ENCODE measurements around the gene SERPINB6.
"Not testable (repeated sequence)": the region's sequence is repeated elsewhere in the genome, so short reads cannot be mapped to it uniquely, and the experiment has no call there.

The SERPINB6 gene

GRCh38 chr6:2976060-2976459 lies 4.7 kb upstream of the SERPINB6 start:
- DNase-seq = no peak

DNA sequence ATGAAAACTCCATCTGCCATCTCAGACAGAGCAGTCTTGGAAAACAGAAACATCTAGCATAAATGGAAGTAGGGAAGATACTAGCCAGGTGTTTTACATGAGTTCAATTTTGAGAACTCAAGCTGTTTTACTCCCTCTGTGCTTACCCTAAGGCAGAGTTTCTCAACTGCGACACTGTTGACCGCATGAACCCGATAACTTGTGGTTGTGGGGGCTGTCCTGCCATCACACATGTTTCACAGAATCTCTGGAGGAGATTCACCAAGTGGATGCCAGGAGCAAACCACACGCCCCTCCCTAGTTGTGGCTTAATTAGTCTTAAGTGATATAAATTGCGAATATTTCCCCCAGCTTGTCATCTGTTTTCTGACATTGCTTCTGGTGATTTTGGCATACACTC lies 2.3 kb upstream of the SERPINB6 start:
- no peak for DNase-seq

- DNase-seq = not testable (repeated sequence)
Observed at GRCh38 chr6:2973180-2973579, 1.8 kb upstream of the SERPINB6 start.

DNA sequence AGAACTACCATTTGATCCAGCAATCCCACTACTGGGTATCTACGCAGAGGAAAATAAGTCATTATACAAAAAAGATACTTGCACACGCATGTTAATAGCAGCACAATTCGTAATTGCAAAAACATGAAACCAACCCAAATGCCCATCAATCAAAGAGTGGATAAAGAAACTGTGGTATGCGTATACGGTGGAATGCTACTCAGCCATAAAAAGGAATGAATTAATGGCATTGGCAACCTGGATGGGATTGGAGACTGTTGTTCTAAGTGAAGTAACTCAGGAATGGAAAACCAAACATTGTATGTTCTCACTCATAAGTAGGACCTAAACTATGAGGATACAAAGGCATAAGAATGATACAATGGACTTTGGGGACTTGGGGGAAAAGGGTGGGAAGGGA lies 1.3 kb upstream of the SERPINB6 start:
- DNase-seq = not testable (repeated sequence)

DNA sequence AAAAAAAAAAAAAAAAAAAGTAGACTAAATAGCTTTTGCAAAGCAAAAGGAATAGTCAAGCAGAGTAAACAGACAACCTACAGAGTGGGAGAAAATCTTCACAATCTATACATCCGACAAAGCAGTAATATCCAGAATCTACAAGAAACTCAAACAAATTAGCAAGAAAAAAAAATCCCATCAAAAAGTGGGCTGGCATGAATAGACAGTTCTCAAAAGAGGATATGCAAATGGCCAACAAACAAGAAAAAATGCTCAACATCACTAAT lies 786 bp upstream of the SERPINB6 start:
- not testable (repeated sequence) for DNase-seq

DNA sequence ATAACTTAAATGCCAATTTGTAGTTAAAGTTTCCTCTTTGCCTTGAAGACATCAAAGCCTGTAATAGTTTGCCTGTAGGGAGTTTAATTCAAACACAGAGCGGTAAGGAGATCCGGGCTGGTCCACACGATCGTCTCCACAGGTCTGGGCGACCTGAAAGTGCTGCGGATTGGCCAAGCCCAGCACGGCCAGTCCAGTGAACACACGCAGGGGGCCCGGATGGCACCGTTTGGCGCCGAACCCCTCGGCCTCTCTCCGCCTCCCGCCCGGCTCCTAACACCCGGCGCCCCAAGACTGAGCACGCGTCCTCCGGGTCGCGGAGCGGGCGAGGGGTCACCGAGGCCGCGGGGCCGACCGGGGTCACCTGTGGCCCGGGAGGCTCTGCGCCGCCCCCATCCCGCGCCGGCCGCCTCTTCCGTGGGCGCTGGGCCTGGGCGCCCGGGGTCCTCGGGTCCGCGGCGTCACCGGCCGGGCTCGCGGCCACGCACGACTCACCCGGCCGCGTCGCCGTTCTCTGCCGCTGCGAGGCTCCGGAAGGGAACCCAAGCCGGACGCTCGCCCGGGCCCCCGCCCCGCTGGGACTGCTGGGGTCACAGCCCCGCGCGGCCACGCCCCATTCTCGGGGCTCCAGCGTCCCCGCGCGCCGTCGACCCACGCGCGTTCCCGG lies 481 bp downstream of the SERPINB6 start:
- peak; percentile 63 for DNase-seq

DNA sequence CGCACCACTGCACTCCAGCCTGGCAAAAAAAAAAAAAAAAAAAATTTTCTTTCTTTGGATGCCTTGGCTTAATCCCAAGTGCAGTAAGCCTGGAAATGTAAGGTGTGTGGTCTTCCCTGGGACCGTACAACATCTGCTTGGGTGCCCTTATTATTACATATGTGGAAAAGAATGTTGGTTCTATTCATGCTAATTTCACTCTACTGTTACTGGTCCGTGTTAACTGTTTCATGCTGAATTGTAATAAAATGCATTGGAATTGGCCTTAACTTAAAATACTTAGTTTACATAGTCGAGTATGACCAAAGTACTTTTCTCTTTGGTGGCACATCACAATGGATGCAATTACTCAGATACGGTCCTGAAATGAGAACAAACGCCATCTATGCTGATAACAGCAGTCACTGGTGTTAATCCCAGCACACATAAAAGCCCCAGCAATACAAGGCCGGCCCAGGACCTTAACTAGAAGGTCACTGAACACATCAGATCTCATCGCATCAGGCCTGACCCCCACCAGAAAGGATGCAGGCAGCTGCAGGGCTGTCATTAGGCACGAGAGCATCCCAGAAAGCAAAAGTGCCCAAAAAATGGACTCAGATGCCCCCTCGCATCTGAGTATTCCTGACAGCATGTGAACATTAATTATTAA lies 1.2 kb downstream of the SERPINB6 start:
- peak; percentile 7 for DNase-seq

DNA sequence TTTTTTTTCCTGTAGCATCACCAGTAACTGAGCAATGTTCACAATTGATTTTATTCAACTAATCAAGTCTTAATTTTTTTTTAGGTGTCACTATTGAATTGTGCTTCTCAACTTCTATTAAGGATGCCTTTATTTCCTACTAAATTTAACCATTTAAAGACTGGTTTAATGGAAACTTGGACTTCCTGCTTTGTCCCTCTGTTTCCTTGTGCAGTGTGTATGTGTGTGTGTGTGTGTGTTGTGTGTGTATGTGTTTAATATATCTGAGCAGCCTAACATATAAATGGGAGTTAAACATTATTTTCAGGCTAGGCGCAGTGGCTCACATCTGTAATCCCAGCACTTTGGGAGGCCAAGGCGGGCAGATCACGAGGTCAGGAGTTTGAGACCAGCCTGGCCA lies 1.8 kb downstream of the SERPINB6 start:
- no peak for DNase-seq

- DNase-seq = no peak
Observed at GRCh38 chr6:2968600-2969135, 2.7 kb downstream of the SERPINB6 start.

DNA sequence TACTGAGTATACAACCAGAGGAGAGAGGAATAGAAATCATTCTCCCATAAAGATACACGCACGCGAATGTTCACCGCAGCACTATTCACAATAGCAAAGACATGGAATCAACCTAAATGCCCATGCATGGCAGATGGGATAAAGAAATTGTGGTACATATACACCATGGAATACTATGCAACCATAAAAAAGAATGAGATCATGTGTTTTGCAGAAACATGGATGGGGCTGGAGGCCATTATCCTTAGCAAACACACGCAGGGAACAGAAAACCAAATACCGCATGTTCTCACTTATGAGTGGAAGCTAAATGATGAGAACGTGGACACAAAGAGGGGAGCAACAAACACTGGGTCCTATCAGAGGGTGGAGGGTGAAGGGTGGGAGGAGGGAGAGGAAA lies 3.4 kb downstream of the SERPINB6 start:
- no peak for DNase-seq

DNA sequence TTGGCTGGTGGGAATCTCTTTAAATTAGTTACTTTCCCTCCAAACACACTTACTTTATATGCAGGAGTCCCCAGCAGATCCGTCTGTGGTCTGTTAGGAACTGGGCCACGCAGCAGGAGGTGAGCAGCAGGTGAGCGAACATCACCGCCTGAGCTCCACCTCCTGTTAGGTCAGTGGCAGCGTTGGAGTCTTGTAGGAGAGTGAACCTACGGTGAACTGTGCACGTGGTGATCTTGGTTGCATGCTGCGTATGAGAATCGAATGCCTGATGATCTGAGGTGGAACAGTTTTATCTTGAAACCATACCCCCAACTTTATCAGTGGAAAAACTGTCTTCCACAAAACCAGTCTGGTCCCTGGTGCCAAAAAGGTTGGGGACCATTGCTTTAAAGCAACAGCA lies 5.0 kb downstream of the SERPINB6 start:
- no peak for DNase-seq

GRCh38 chr6:2964793-2965505 lies 6.4 kb downstream of the SERPINB6 start:
- no peak for DNase-seq

DNA sequence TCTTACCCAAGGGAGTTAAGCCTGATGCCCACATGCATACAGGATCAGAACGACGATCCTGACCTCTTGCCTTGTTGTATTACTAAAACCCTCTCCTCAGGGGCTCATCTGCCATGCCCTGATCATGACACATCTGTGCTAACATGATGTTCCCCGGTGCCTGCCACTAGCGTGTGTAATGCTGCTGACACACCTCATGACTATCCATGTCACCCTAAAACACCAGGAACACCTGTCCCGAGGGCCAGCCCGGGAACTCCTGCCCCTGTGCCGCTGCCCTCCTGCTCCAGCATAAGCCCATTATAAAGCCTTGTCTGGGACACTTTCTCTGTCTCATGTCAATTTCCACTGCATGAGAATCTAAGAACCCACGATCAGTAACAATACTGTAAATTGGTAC lies 7.6 kb downstream of the SERPINB6 start:
- DNase-seq = no peak

DNA sequence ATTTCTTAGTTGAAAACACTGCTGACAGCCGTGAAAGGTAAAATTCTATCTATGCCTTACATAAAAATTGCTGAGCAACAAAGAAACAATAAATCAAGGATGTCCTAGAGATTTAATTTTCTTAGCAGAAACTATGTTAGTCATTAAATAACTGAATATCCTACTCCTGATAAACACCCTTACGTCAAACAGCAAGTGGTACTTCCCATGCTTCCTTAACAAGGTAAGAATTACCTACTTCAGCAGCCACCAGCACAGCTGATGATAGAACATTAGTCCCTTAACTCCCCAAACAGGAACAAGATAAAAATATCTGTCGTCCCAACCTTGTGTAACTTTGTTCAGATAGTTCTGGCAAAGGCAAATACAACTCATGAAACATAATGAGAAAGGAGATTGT lies 8.7 kb downstream of the SERPINB6 start:
- DNase-seq = no peak

DNA sequence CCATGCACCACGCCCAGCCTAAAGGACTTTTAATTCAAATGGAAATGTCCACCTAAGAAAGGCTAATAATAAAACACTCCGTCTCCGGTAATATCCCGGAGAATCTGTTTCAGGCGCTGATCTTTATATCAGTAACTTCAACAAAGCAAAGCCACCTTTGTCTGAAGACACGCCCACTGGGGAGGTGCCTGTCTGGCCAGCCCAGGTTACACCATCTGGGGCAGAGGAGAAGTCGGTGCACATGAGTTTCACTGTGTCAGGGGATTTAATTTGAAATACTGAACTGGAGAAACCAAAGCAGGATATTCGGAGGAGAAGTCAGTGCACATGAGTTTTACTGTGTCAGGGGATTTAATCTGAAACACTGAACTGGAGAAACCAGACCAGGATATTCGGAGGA lies 9.4 kb downstream of the SERPINB6 start:
- DNase-seq = no peak

DNA sequence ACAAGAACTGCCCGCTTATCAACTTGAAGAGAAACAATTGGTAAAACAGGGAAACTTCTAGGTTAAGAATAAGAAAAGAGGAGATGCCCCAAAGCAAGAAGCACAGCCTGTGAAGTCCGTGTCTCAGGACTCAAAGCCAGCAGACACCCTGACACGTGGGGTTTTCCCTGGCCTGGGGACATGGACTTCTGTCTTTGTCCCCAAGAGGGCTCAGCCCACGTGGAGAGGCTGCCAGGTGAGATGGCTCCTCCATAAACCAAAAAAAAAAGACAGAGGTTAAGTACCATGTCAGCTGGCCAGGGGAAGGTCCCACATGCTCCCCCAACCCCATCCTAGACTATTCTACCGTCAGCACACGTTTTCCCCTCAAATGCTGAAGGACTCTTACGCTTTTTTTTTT lies 9.9 kb downstream of the SERPINB6 start:
- DNase-seq = no peak

DNA sequence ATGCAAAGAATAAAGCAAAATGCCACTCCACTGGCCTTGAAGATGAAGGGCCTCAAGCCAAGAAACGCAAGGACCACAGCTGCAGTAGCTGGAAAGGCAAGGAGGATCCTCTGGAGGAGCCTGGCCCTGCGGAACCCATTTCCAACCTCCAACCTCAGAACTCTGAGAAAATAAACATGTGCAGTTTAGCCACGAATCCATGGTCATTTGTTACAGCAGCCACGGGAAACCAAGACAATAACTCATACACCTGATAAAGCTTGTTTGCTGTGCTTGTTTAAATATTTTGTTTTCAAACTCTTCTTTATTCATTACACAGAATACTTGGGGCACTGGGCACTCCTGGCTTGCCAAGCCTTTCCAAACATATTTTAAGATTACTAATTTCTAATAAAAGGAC lies 10.4 kb downstream of the SERPINB6 start:
- DNase-seq = no peak

- no peak for DNase-seq
Observed at GRCh38 chr6:2959909-2960719, 11.3 kb downstream of the SERPINB6 start.

- DNase-seq = no peak
Observed at GRCh38 chr6:2958776-2959175, 12.6 kb downstream of the SERPINB6 start.

DNA sequence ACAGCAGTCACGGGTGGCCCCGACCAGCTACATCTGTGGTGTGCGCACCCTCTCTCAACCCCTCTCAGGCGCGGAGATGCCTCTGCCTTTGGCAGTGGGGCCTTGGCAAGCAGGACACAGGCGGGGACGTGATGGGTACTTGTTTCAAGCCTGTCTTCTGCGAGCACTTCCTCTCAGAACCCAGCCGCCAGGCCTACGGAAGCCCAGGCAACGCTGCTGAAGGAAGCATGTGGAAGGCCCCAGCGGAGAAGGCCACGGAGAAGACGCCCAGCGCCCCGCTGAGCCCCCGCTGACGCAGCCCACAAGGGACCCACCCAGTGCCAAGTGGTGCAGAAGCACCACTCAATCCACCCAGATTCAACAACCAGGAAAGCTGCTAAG lies 13.0 kb downstream of the SERPINB6 start:
- no peak for DNase-seq

DNA sequence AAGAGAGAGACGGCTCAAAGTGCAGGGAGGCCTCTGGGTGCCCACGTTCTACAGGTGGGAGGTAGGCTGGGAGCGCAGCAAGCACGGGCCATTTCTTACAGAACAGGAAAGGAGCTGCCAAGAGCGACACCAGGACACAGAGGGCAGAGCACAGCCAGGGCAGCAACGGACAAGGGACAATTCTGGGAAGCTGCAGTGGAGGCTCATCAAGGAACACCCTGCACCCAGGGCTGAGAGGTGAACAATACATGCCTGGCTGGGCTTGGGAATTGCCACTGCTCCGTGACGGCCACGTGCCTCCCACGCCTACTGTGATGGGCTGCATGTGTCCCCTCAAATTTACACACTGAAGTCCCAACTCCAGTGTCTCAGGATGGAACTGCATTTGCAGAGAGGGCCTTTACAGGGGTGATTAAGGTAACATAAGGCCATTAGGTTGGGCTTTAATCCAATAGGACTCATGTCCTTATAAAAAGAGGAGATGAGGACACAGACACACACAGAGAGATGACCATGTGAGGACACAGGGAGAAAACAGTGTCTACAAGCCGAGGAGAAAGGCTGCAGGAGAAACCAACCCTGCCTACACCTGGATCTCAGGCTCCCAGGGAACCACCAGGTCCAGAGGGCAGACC lies 13.6 kb downstream of the SERPINB6 start:
- no peak for DNase-seq

DNA sequence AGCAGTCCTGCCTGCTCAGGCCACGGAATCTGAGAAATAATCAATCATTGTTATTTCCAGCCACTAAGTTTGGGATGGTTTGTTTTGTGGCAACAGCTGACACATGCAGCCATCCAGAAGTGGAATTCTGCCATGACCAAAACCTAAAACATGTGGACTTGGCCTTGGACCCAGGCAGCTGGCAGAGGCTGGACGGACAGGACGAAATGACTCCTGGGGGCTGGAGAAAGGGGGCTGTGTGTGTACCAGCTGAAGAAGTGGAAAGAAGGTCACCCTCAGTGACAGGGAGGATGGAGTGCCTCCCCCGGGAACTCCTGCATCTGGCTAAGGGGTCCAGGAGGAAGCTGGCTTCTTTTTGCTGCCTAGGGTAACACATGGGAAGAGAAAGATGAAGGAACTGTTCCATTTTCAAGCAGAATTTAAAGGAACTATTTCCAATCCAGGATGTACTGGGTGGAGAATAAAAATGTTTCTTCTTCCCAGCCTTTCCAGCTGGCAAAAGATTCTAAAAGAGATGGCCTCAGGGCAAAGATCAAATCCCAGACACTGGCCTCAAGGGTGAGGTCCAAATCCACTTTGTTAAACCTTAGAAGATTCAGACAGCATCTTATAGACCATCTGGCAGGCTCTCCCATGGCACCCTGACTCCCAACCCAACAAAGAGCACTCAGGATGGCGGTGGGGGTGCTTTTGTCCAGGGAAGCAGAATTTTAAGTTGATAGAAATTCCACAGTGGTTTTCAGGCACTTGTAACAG lies 14.3 kb downstream of the SERPINB6 start:
- no peak for DNase-seq
